GM15510 (cell line): ENCODE data around the gene TGM3.

Experiments used
- POLR2A ChIP-seq: IDR thresholded peaks from 3 replicates; pipeline ENCODE4 v1.6.1; 2011; ENCODE audit warnings: borderline replicate concordance; ENCODE audit not compliant: insufficient read length; ENCODE audit errors: extremely low read depth

TGM3 gene

GRCh38 chr20:2361035-2361593 is 65.3 kb downstream of the TGM3 start:
- no peak for TF ChIP-seq POLR2A

- TF ChIP-seq POLR2A: no peak
These were observed 67.4 kb downstream of the TGM3 start for GRCh38 chr20:2363187-2363586.

GRCh38 chr20:2363587-2363986 is 67.8 kb downstream of the TGM3 start:
- TF ChIP-seq POLR2A: no peak

- TF ChIP-seq POLR2A: no peak
These were observed 68.2 kb downstream of the TGM3 start for GRCh38 chr20:2364044-2364443.

- TF ChIP-seq POLR2A: no peak
These were observed 69.3 kb downstream of the TGM3 start for GRCh38 chr20:2365091-2365490.

- no peak for TF ChIP-seq POLR2A
These were observed 69.9 kb downstream of the TGM3 start for GRCh38 chr20:2365666-2366065.

GRCh38 chr20:2368621-2369020 is 72.8 kb downstream of the TGM3 start:
- TF ChIP-seq POLR2A: no peak

- no peak for TF ChIP-seq POLR2A
These were observed 77.3 kb downstream of the TGM3 start for GRCh38 chr20:2373098-2373497.

- no peak for TF ChIP-seq POLR2A
These were observed 78.7 kb downstream of the TGM3 start for GRCh38 chr20:2374346-2375125.

- TF ChIP-seq POLR2A: no peak
These were observed 83.1 kb downstream of the TGM3 start for GRCh38 chr20:2378893-2379292.

- no peak for TF ChIP-seq POLR2A
These were observed 83.9 kb downstream of the TGM3 start for GRCh38 chr20:2379511-2380229.

- TF ChIP-seq POLR2A: no peak
These were observed 84.8 kb downstream of the TGM3 start, which contains the start of gene TGM6 for GRCh38 chr20:2380601-2381000. Gene TGM6 (plus strand): TSS chr20:2380901. CDS start chr20:2380969, 68 bp downstream.

- no peak for TF ChIP-seq POLR2A
These were observed 85.5 kb downstream of the TGM3 start for GRCh38 chr20:2381303-2381702.

- TF ChIP-seq POLR2A: no peak
These were observed 87.0 kb downstream of the TGM3 start for GRCh38 chr20:2382833-2383232.

- no peak for TF ChIP-seq POLR2A
These were observed 89.2 kb downstream of the TGM3 start for GRCh38 chr20:2385026-2385425.
